Fibroblast of mammary gland (primary cell): ENCODE results near the gene RHBDL2.
"Not testable (repeated sequence)": the region's sequence is repeated elsewhere in the genome, so short reads cannot be mapped to it uniquely, and the experiment has no call there.

ENCODE experiments used
- DNase-seq: peaks from one replicate; pipeline ENCODE4 v3.0.0-alpha.2; 2010; ENCODE audit warnings: low read depth
- H3K4me3 ChIP-seq: 2 replicates; pipeline ENCODE4 v1.5.1; 2011; ENCODE audit warnings: low read depth, mild to moderate bottlenecking, low read length, moderate library complexity; ENCODE audit not compliant: control insufficient read depth
- TF ChIP-seq, protein P1 (sequence below): conservative IDR thresholded peaks from 2 replicates; pipeline ENCODE4 v1.5.1; 2011; ENCODE audit warnings: low read depth, low read length, inconsistent platforms; ENCODE audit not compliant: control insufficient read depth, insufficient read depth

RHBDL2 gene

DNA sequence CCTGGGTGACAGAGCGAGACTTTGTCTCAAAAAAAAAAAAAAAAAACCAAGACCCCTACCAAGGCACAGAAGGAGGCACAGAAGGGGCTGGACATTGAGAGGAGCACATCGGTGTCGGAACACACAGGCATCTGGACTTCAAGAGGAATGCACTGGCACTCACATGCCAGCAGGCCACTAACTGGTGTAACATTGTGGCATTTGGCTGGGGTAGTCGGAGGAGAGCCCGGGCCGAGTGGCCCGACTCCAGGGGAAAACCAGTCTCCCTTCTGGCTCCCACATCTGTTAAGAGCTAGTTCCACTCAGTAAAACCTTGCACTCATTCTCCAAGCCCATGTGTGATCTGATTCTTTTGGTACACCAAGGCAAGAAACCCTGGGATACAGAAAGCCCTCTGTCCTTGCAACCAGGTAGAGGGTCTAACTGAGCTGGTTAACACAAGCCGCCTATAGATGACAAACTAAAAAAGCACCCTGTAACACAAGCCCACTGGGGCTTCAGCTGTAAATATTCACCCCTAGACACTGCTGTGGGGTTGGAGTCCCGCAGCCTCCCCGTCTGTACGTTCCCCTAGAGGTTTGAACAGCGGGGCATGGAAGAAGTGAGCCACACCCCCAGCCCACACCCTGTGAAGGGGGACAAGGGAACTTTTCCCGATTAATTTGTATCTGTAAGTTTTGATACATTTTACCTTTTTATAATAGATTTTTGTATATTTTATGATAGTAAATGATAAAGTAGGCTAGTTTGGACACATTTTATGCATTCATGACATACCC lies 32.2 kb upstream of the RHBDL2 start:
- DNase-seq: no peak
- TF ChIP-seq, protein P1, sequence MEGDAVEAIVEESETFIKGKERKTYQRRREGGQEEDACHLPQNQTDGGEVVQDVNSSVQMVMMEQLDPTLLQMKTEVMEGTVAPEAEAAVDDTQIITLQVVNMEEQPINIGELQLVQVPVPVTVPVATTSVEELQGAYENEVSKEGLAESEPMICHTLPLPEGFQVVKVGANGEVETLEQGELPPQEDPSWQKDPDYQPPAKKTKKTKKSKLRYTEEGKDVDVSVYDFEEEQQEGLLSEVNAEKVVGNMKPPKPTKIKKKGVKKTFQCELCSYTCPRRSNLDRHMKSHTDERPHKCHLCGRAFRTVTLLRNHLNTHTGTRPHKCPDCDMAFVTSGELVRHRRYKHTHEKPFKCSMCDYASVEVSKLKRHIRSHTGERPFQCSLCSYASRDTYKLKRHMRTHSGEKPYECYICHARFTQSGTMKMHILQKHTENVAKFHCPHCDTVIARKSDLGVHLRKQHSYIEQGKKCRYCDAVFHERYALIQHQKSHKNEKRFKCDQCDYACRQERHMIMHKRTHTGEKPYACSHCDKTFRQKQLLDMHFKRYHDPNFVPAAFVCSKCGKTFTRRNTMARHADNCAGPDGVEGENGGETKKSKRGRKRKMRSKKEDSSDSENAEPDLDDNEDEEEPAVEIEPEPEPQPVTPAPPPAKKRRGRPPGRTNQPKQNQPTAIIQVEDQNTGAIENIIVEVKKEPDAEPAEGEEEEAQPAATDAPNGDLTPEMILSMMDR: no peak
- H3K4me3 ChIP-seq: no peak overlapping the region

DNA sequence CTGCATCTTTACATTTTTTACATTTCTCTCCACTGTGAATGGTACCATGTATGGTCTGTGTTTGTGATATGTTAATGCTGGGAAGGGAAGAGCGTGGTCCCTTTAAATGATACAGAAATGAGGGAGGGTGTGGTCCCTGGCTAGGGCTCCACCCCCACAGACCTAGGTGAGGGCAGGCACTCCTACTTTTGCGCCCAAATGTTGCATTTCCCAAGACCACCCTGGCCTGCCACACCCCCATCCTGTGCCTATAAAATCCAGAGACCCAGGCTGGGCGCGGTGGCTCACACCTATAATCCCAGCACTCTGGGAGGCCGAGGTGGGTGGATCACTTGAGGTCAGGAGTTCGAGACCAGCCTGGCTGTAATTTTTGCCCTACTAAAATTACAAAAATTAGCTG lies 31.5 kb upstream of the RHBDL2 start:
- not testable (repeated sequence) for DNase-seq, H3K4me3 ChIP-seq

DNA sequence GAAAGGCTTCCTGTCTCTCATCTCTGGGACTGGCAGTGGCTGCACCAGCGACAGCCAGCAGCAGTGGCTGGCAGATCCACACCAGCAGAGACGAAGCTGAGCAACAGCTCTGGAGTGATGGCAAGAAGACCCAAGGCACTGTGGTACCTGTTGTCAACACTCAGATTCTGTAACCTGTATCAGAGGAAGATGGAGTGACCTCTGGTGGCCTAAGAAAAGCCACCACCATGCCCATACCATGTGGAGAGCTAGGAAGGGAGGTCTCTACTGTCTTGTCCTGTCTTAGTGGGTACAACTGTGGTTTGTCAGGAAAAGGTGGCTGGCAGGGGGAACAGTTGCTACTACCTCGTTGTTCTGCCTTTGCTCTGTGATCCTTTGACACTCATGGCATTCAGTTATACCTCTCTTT lies 22.5 kb upstream of the RHBDL2 start:
- TF ChIP-seq, protein P1: no peak
- H3K4me3 ChIP-seq: no peak overlapping the region
- DNase-seq: no peak

DNA sequence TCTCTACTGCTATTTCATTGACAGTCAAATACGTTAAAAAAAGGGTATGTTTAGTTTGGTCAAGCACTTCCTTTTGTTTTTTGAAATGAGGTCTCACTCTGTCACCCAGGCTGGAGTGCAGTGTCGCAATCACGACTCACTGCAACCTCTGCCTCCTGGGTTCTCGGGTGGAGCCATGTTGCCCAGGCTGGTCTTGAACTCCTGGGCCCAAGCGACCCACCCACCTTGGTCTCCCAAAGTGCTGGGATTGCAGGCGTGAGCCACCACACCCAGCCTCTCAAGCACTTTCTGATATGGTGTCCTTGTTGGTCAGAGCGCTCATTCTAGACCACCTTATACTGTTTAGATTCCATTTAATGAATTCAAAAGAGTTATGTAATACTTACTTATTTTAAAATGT lies 20.9 kb upstream of the RHBDL2 start:
- TF ChIP-seq, protein P1: no peak
- DNase-seq: peak; percentile 67
- no peak overlapping the region for H3K4me3 ChIP-seq

DNA sequence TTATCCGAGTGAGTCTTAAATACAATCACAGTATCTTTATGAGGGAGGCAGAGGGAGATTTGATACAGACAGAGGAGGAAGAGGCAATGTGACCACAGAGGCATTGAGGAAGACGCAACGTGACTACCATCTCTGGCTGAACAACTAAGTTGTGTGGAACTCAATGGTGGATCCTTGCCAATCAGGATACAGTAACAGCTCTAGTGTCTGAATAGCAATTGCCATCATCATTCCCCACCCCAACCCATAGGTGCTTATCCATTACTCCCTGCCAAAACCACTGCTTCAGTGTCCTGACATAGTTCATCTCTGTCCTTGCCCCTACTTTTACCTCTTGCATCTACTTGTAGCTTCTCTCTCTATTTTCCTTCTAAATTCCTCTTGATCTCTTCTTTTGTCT lies 20.5 kb upstream of the RHBDL2 start:
- TF ChIP-seq, protein P1: no peak
- H3K4me3 ChIP-seq: no peak overlapping the region
- DNase-seq: peak; percentile 86

DNA sequence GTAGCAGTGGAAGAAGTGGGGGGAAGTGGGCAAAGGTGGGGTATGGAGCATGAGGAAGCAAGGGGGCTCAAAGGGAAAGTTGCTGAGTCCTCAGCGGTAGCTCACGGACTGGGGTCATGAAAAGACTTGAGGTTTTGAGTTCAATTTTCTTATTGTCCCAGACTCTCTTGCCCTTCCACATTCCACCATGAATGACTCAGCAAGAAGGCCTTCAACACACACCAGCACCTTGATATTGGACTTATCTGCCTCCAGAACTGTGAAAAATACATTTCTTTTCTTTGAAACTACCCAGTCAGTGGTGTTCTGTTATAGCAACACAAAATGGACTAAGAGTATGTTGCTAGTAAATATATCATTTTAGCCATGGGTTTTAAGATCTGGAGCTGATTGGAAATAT lies 17.3 kb upstream of the RHBDL2 start:
- DNase-seq: peak; percentile 10
- TF ChIP-seq, protein P1: no peak
- H3K4me3 ChIP-seq: no peak overlapping the region

DNA sequence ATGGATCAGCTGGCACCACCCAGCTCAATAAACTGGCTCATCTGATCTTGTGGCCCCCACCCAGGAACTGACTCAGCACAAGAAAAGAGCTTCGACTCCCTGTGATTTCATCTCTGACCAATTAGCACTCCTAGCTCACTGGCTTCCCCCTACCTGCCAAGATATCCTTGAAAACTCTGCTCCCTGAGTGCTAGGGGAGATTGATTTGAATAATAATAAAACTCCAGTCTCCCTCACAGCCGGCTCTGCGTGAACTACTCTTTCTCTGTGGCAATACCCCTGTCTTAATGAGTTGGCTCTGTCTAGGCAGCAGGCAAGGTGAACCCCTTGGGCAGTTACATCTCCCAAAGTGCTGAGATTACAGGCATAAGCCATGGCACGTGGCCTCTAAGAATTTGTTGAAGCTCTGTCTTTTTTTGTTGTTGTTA lies 11.8 kb upstream of the RHBDL2 start:
- no peak overlapping the region for H3K4me3 ChIP-seq
- TF ChIP-seq, protein P1: no peak
- DNase-seq: peak; percentile 8
